Chondrocyte (in vitro differentiated cells): ENCODE data around the gene CDC42. TPM values are rescaled to one million over a fixed set of nuclear protein-coding genes. Genes with fewer than 3 reads are reported as not detected.

ENCODE experiments used
- DNase-seq: peaks from one replicate; pipeline ENCODE4 v3.0.0; 2021; ENCODE audit warnings: mixed read lengths, low spot score
- H3K27ac Mint-ChIP-seq: one replicate; pipeline ENCODE4 v1.8.0; 2021; ENCODE audit warnings: mild to moderate bottlenecking, moderate library complexity, mixed read lengths; ENCODE audit not compliant: unreplicated experiment
- H3K27me3 Mint-ChIP-seq: 2 replicates; pipeline ENCODE4 v1.8.0; 2021; ENCODE audit warnings: low read depth, mixed read lengths
- H3K36me3 Mint-ChIP-seq: 2 replicates; pipeline ENCODE4 v1.8.0; 2021; ENCODE audit warnings: low read depth, mixed read lengths
- H3K4me1 Mint-ChIP-seq: 2 replicates; pipeline ENCODE4 v1.8.0; 2021; ENCODE audit warnings: low read depth, mild to moderate bottlenecking, mixed read lengths
- H3K4me3 Mint-ChIP-seq: one replicate; pipeline ENCODE4 v1.8.0; 2021; ENCODE audit warnings: mild to moderate bottlenecking, moderate library complexity, mixed read lengths; ENCODE audit not compliant: unreplicated experiment
- H3K9me3 Mint-ChIP-seq: 2 replicates; pipeline ENCODE4 v1.8.0; 2021; ENCODE audit warnings: low read depth, mixed read lengths
- CTCF ChIP-seq: fragments of 200-600 bp; sonication (generic); IDR thresholded peaks from 2 replicates; pipeline ENCODE4 v1.5.0; 2021; ENCODE audit warnings: antibody characterized with exemption, mild to moderate bottlenecking, moderate library complexity
- total RNA-seq: library from RNA; stranded (reverse); gene quantifications from 3 replicates; pipeline ENCODE4 v1.2.1, GENCODE V29; 2021

The CDC42 gene
- total RNA-seq, 1 donor from 2014 or later, result 272 TPM

- no peak for TF ChIP-seq CTCF
- DNase-seq, result no peak
- H3K4me1 Mint-ChIP-seq, result peaks cover 11% of the 10 kb centered on the region
- H3K4me3 Mint-ChIP-seq, result no peak overlapping the region
- no peaks in the 10 kb centered on the region for H3K36me3 Mint-ChIP-seq
- no peaks in the 10 kb centered on the region for H3K9me3 Mint-ChIP-seq
- peaks cover 22% of the 10 kb centered on the region for H3K27me3 Mint-ChIP-seq
- H3K27ac Mint-ChIP-seq, result no peak overlapping the region
Measured at GRCh38 chr1:22139817-22140216, 87.3 kb downstream of the CDC42 start.

Other genes starting within 250 kb of the CDC42 start
- 0.07 to 0.23 TPM in 2 of 3 replicates, not detected in the other for gene LDLRAD2, start 240.4 kb upstream of the CDC42 start, total RNA-seq
- gene HSPG2, start 115.4 kb upstream of the CDC42 start, total RNA-seq, result 348 to 488 TPM (median 481 TPM) in 3 replicates
- gene CELA3B, start 75.7 kb upstream of the CDC42 start, total RNA-seq, result not detected in 3 replicates
- not detected in 3 replicates for gene CELA3A, start 51.1 kb upstream of the CDC42 start, total RNA-seq
- 0.05 to 0.46 TPM (median 0.08 TPM) in 3 replicates for gene WNT4, start 90.4 kb downstream of the CDC42 start, total RNA-seq